Ammon's horn (tissue), 1 donor: ENCODE data around the gene ATP8A1.

Source experiments
- DNase-seq: peaks from one replicate; pipeline ENCODE4 v3.0.0-alpha.2; 2016; ENCODE audit warnings: low spot score

ATP8A1 gene

GRCh38 chr4:42625329-42625728, 31.6 kb downstream of the ATP8A1 start:
- no peak for DNase-seq

GRCh38 chr4:42624551-42624950, 32.4 kb downstream of the ATP8A1 start:
- DNase-seq: no peak

DNA sequence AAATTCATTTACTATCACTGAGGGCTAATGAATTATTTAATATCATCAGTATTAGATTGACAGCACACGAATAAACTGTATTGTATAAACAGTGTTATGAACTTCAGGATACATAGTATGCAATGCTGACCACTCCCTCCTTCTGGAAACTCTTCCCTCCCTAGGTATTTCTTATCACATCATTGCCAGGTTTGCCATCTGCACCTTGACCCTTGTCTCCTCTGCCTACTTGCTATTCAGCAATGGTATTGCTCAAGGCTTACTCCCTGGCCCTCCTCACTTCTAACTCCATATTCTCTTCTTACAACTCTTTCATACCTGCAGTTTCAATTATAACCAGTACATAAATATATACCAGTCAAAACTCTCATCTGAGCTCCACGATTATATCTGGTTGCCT, 38.9 kb downstream of the ATP8A1 start:
- DNase-seq: no peak

GRCh38 chr4:42617030-42617429, 39.9 kb downstream of the ATP8A1 start:
- DNase-seq: peak; percentile 62

DNA sequence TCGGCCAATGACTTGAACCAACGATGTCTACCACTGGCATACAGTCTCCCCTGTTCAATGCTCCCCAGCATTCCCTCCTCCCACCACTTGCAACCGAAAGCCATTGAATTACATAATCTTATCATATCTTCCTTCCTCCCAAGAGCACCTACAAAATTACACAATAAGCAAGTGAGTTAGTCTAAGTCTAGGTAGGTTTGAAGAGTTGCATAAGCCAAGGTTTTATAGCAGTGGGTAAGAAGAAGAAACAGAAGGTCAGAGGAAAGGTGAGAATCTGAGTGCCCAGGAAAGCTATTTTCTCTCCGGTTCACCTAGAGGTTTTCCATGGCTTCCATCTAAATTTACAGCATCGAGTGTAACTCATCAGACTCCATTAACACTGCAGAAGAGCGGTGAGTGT, 40.3 kb downstream of the ATP8A1 start:
- no peak for DNase-seq

DNA sequence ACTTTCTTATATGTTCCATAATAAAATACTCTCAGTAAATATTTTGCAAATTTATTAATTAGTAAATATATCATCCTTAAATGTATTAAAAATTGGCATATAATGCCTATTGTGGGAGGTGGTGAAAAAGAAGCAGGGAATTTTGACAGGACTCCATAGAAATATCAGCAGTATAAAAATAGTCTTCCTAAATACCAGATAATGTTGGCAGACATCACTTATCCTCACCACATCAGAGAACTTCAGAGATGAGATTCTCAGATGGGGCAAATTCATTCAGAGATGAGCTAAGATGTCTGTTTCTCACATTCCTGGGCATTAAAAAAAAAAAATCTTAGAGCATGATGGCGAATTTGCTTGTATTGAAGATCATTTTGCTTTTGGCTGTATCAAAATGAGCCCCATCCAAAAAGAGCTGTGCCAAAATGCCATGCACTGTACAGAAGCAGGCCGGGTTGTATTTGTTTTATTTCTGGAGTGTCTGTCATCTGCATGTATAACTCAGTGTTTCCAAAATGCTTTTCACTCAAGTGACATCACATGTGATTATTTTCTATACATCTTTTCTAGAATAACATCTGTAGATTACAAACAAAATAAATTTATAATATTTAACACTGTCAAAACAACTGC, 41.7 kb downstream of the ATP8A1 start:
- DNase-seq: no peak

GRCh38 chr4:42612898-42613297, 44.0 kb downstream of the ATP8A1 start:
- DNase-seq: peak; percentile 28

DNA sequence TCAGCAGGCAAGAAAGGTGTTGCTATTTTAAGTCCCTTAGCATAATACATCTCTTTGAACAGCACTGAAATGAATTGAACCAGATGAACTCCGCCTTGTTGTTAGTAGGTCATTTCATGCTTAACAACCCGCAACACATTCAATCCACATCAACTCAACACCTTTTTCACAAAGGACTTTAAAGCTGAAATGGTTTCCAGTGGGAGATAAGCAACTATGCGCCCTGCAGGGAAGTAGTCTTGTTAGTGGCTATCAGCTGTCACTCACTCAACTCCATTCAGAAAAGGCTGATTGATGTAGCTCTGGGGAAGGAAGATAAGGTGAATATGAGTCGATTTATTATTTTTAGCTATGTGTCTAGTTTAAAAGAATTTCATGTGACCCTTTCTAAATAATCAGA, 46.0 kb downstream of the ATP8A1 start:
- DNase-seq: no peak

GRCh38 chr4:42609051-42609450, 47.9 kb downstream of the ATP8A1 start:
- no peak for DNase-seq

DNA sequence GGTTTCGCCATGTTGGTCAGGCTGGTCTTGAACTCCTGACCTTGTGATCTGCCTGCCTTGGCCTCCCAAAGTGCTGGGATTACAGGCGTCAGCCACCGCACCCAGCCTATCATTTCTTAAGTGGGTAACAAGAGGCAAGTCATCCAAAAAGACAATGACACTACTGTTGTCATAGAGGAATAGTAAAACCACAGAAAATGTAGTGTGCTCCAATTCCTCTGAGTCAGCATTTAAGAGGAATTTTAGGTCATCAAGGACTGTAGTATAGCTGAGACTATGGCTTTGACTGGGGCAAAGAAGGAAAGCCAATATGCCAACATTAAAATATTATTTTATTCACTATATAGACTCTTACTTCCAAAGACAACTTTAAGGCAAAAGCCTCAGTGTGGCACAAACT, 48.4 kb downstream of the ATP8A1 start:
- DNase-seq: no peak

- no peak for DNase-seq
These were observed 49.7 kb downstream of the ATP8A1 start for GRCh38 chr4:42607011-42607726.

DNA sequence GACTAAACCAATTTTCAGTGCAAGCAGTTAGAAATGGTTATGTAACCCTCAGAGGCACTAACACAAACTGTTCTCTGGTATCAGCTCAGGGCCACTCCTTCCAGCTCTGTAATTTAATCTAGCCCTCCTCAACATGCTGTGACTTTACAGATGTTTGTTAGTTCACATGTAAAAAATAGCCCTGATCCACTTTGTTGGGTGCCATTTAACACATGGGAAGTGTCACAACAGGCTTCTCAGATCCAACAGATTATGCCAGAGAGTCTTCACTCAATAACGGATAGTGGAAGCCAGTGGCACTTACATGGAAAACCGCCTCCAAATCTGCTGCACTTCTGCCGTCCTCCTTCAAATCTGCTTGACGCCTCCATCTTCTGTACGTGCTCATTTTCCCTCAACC, 51.6 kb downstream of the ATP8A1 start:
- peak; percentile 25 for DNase-seq

GRCh38 chr4:42603862-42604261, 53.0 kb downstream of the ATP8A1 start:
- DNase-seq: no peak

DNA sequence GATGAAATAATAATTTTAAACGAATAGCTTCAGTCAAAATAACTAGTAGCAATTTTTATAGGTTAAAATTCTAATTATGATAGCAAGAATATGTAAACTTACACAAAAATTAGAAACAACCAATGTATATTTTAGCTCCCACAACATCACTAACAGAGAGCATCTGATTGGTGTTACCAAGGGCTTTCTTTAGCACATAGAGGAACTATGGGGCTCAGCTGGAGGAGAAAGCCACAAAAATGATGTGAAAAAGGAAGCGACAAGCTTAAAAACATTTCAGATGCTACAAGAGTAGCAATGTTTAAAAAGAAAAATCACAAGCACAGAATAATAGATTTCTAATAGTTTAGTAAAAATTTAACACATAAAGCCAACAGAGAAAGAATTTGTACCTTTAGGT, 56.3 kb downstream of the ATP8A1 start:
- DNase-seq: no peak

DNA sequence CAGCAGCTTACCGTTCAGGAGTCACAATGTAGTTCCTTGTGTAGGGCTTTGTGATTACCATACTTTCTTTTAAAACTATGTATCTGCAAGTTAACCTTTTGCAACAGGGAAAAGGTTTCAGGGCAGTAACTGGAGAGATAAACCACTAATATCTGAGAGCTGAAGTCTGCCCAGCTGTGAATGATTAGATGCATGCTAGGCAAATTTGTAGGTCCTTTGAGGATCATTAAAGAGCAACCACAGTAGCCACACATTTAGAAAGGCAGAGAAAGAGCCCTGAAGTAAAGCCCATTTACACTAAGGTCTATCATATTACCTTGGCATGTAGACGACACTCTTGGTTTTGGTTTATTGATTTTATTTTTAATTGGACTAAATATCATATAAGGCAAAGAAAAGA, 60.0 kb downstream of the ATP8A1 start:
- DNase-seq: no peak

GRCh38 chr4:42594888-42595287, 62.0 kb downstream of the ATP8A1 start:
- no peak for DNase-seq

- no peak for DNase-seq
These were observed 68.0 kb downstream of the ATP8A1 start for GRCh38 chr4:42588909-42589308.

DNA sequence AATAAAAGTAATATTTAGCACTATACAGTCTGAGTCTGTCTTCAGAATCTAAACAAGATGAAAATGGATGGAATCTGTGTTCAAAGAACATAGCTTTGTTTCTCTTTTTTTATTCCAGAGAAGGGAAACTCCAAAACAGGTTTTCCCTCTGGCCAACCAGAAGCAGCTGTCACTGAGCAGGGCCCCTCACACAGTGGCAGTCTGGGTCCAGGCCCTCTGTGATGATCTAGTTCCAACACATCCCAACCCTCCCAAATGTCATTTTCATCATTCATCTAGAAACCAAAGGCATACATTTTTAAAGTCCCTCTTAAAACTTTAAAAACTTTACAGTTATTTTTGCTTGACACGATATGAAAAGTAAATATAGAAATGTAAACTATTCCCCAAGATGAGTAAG, 70.1 kb downstream of the ATP8A1 start:
- no peak for DNase-seq

DNA sequence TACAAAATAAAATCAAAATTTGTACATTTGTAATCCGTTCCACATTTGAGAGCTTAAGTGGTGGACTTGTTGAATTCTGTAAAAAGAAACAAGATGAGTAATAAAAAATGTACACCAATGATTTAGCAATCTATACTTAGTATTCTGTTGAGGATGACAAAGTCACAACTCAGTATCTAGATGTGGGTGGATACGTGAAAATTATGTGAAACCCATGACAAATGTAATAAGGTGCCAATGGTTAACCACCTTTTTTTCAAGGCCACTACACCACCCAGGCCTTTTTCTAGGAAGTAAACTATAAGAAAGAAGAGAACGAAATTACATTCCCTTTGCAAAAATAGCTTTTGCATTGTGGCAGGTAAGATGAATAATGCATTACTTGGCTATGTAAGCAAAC, 77.0 kb downstream of the ATP8A1 start:
- no peak for DNase-seq

DNA sequence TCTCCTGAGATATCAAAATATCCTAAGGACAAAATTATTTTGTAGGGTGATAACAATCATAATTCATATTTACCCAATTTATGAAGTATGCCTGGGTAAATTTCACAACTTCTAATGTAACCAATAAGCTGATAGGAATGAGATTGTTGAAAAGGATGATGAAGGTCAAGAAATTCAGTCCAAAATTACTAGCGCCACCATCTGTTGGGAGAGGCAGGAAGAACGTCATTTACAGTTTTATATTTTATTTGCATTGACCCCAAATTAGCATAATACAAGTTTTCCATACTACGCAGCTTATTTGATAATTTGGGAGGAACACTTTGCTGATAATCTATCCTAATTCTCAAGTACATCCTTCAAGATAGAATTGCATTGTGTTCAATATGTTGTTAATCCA, 78.7 kb downstream of the ATP8A1 start:
- DNase-seq: no peak

DNA sequence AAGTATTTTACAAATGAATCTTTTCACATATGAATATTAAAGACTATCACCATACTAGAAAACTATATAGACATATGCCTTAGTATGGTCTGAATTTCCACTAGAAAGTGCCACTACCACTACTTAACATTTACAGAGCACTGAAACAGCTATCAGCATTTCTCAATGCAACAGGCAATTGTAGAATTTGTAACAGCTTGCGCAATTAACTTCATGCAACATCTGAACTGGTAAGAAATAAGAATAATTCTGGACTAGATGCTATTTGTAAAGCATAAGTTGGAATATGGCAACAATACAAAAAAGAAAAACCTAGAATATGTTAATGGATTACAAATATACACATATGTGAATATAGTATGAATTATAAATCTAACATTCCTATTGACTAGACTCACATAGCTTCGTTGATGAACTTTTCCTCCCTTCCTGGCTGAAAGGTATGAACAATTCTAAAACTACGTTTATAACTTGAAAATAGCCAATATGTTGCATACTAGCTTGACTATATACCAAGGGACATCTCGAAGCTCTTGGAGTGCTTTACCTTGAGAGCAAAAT, 82.0 kb downstream of the ATP8A1 start:
- DNase-seq: no peak

DNA sequence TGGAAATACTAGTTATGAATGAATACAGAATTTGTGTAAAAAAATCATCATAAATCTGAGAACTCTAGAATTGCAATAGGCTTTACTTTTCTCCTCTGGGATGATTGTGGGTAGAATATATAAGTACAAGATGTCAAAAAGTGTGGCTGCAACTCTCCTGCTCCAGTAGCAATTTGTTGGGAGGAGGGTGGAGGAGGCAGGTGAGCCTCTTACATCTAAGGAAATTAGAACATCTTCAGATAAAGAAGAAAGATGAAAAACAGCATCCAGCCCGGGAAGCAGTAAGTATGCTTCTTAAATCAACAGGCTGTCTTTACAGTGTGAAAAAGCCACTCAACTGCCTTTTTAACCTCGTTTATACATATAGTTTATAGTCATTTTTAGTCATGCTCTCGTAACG, 83.7 kb downstream of the ATP8A1 start:
- no peak for DNase-seq

DNA sequence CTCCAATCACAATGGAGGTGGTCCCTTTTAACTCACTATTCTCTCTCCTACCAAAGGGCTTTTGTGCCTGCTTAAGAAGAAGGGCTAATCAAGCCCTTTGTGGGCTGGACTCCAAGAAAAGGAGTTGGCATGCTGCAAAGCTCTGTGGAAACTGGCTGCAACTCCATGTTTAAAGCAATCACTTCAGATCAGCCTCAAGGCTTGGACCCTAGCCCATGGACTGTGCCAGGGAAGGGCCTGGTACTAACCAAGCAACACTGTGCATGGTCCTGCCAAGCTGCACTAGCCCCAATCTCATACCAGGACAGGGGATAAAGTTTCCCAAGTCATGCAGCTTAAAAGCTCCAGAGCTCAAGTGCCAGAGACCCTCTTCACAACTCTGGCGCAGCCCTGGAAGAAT, 86.7 kb downstream of the ATP8A1 start:
- peak; percentile 91 for DNase-seq
